Subcutaneous abdominal adipose tissue (tissue), 5 donors: ENCODE results near the gene CARM1.
"Not testable (repeated sequence)": the region's sequence is repeated elsewhere in the genome, so short reads cannot be mapped to it uniquely, and the experiment has no call there.

Experiments
- H3K27ac ChIP-seq: one replicate; pipeline ENCODE4 v1.7.0; 2013; ENCODE audit warnings: low read depth, mild to moderate bottlenecking, inconsistent platforms, low read length, moderate library complexity
- H3K27me3 ChIP-seq, 5 donors: one replicate each; pipeline ENCODE4 v1.7.0; 2013; ENCODE audit warnings: low read length in 5 of 5, inconsistent platforms in 1 of 5; ENCODE audit not compliant: control insufficient read depth in 5 of 5, insufficient read depth in 4 of 5
- H3K36me3 ChIP-seq, 5 donors: one replicate each; pipeline ENCODE4 v1.7.0; 2013; ENCODE audit warnings: low read length in 5 of 5; ENCODE audit not compliant: control insufficient read depth in 5 of 5, insufficient read depth in 5 of 5
- H3K4me1 ChIP-seq, 5 donors: one replicate each; pipeline ENCODE4 v1.7.0; 2013; ENCODE audit warnings: low read length in 5 of 5, mild to moderate bottlenecking in 3 of 5, moderate library complexity in 1 of 5; ENCODE audit not compliant: control insufficient read depth in 5 of 5, insufficient read depth in 5 of 5
- H3K4me3 ChIP-seq, 5 donors: one replicate each; pipeline ENCODE4 v1.7.0; 2013; ENCODE audit warnings: low read length in 5 of 5, low read depth in 1 of 5
- H3K9ac ChIP-seq, 5 donors: one replicate each; pipeline ENCODE4 v1.7.0; 2013; ENCODE audit warnings: low read length in 5 of 5, mild to moderate bottlenecking in 4 of 5, moderate library complexity in 3 of 5
- H3K9me3 ChIP-seq, 5 donors: one replicate each; pipeline ENCODE4 v1.7.0; 2013; ENCODE audit warnings: low read length in 5 of 5; ENCODE audit not compliant: control insufficient read depth in 5 of 5
- donor health status: healthy.
- donor health status: healthy.
- donor health status: healthy.
- donor health status: healthy.
- donor health status: healthy.

The CARM1 gene

GRCh38 chr19:10872546-10873107 is 1.3 kb downstream of the CARM1 start:
- Histone ChIP-seq H3K4me1 (peaks cover 2 to 38% (median 23%) of the 10 kb centered on the region in 5 donors), H3K27ac (peak overlapping the region; percentile 60), H3K36me3 (no peaks in the 10 kb centered on the region), H3K9me3 (no peaks in the 10 kb centered on the region), H3K4me3 (peak overlapping the region; percentile 60 to 78 (median 77)), H3K9ac (peak overlapping the region; percentile 56 to 82 (median 72)), H3K27me3 (no peaks in the 10 kb centered on the region)

GRCh38 chr19:10874024-10874423 is 2.7 kb downstream of the CARM1 start:
- H3K27ac ChIP-seq = no peak overlapping the region
- H3K9me3 ChIP-seq = no peaks in the 10 kb centered on the region
- no peak overlapping the region for H3K9ac ChIP-seq
- no peaks in the 10 kb centered on the region for H3K27me3 ChIP-seq
- peaks cover 2 to 42% (median 23%) of the 10 kb centered on the region in 5 donors for H3K4me1 ChIP-seq
- no peak overlapping the region for H3K4me3 ChIP-seq
- no peaks in the 10 kb centered on the region for H3K36me3 ChIP-seq

DNA sequence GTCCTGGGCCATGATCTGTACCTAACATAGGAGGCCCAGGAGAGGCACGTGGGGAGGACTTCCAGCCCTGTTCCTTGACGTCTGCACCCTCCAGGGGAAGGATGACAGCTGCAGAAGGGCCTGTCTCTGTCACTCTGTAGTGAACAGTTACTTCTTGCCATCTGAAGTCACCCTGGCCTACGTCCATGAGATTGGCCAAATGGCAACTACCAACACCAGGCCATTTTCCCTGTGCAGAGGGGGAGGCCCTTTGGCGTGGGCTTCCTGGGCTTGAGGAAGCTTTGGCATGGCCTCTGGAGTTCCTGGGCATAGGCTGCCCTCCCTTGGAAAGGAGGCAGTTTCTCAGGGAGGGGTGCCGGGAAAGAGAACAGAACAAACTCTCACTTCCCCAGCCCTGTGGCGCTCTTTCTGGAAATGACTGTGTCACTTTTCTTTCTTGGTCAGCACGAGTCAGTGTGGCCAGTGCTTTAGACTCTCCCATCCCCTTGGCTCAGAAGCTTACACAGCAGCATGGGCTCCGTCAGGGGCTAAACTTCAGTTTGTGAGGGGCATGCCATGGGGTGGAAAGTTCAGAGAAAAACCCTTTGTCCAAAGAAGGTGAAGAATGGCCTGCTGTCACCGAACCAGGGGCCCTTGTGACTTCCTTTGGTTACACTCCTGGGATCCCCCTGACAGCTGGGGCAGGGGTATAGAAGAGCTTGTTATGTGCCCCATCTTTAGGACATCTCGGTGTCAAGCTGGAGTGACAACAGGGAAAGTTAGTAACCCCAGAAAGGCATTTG is 5.3 kb downstream of the CARM1 start:
- H3K9ac ChIP-seq = peak overlapping the region in 1 of 5 donors; percentile 54
- no peak overlapping the region for H3K27ac ChIP-seq
- H3K4me3 ChIP-seq = peak overlapping the region in 1 of 5 donors; percentile 29
- peaks cover 2 to 42% (median 24%) of the 10 kb centered on the region in 5 donors for H3K4me1 ChIP-seq
- no peaks in the 10 kb centered on the region for H3K36me3 ChIP-seq
- no peaks in the 10 kb centered on the region for H3K9me3 ChIP-seq
- no peaks in the 10 kb centered on the region for H3K27me3 ChIP-seq

- not testable (repeated sequence) for H3K36me3 ChIP-seq, H3K9me3 ChIP-seq, H3K27ac ChIP-seq, H3K27me3 ChIP-seq, H3K4me3 ChIP-seq
- Histone ChIP-seq H3K4me1 (peaks cover 2 to 44% (median 28%) of the 10 kb centered on the region in 5 donors), H3K9ac (peak overlapping the region in 1 of 5 donors; percentile 24)
These were observed 6.3 kb downstream of the CARM1 start for GRCh38 chr19:10877608-10878007.

DNA sequence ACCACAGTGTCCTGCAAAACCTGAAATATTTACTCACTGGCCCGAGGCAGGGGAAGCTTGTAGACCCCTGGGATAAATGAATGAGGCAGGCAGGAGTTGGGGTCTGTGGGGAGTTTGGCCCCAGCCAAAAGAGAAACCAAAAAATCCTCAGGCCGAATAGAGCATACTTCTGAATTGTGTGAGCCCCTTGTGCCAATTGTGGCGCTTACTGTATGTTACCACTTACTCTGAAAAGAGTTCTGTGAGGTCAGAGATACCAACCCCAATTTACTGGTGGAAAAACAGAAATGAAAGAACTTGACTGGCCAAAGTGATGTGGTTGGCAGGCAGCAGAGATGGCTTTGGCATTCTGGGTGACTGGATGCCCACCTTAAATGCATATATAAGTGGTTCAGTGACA is 6.9 kb downstream of the CARM1 start:
- no peaks in the 10 kb centered on the region for H3K27me3 ChIP-seq
- peaks cover 0 to 38% (median 27%) of the 10 kb centered on the region in 5 donors for H3K4me1 ChIP-seq
- H3K9me3 ChIP-seq = no peaks in the 10 kb centered on the region
- H3K27ac ChIP-seq = no peak overlapping the region
- no peaks in the 10 kb centered on the region for H3K36me3 ChIP-seq
- no peak overlapping the region for H3K4me3 ChIP-seq
- H3K9ac ChIP-seq = peak overlapping the region in 3 of 5 donors; percentile 7 to 30 (median 24)

DNA sequence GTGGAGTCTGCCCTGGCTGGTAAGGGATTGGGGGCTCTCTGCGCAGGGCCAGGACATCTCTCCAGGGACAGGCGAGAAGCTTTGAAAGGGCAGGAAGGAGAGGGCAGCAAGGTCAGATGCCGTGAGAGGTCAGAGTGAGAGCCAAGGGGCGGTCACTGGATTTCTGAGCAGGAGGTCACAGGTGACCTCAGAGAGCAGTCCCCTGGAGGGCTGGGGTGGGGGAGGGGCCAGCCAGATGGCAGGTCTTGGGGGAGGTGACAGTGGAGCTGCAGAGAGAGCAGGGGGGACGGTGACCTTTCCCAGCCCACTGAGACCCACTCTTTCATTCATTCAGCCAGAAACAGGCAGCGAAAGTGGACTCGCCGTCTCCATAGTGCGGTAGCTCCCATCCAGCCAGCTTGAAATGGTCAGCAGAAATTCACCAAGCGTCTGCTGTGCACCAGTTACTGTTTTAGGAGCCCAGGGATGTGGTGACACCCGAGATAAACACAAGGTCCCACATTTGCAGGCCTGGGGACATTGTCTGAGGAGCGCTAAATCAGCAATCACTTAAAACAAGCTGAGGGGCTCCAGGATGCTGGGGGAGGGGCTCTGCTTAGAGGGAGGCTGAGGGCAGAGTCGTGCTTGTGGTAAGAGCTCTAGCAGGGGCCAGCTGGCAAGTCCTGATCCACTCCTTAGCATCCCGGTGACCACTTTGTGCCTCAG is 10.2 kb downstream of the CARM1 start:
- no peaks in the 10 kb centered on the region for H3K9me3 ChIP-seq
- no peaks in the 10 kb centered on the region for H3K27me3 ChIP-seq
- H3K4me1 ChIP-seq = peaks cover 0 to 27% (median 24%) of the 10 kb centered on the region in 5 donors
- no peaks in the 10 kb centered on the region for H3K36me3 ChIP-seq
- no peak overlapping the region for H3K27ac ChIP-seq
- no peak overlapping the region for H3K4me3 ChIP-seq
- no peak overlapping the region for H3K9ac ChIP-seq

DNA sequence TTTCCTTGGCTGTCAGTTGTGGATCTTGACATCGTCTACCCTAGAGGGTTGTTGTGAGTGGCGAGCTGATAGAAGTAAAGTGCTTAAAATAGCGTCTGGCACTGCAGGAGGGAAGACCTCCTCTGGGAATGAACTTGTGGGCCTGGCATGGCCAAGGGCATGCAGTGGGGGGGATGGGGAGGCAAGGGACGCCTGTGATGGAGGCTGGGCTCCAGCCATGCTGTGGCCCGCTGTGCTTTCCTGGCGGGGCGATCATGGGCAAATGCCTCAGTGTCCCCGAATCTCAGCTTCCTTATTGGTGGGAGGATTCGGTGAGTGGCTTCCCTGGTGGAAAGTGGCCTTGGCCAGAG is 10.7 kb downstream of the CARM1 start:
- Histone ChIP-seq H3K9me3 (no peaks in the 10 kb centered on the region), H3K27me3 (no peaks in the 10 kb centered on the region), H3K4me3 (no peak overlapping the region), H3K27ac (no peak overlapping the region), H3K4me1 (peaks cover 0 to 24% (median 20%) of the 10 kb centered on the region in 5 donors), H3K36me3 (no peaks in the 10 kb centered on the region), H3K9ac (no peak overlapping the region)

DNA sequence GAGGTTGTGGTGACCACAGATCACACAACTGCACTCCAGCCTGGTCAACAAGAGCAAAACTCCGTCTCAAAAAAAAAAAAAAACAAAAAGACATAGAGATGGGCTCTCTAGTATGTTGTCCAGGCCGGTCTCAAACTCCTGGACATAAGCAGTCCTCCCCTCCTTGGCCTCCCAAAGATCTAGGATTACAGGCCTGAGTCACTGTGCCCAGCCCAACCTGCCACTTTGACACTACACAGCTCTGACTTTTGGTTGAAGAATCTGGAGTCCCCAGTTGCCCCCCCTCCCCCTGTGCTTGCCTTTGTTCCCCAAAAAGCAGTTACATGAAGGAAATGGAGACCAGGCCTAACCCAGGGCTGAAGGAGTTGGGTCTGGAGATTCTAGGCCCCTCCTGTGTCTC is 12.9 kb downstream of the CARM1 start:
- H3K4me3 ChIP-seq = no peak overlapping the region
- no peak overlapping the region for H3K9ac ChIP-seq
- H3K4me1 ChIP-seq = peaks cover 0 to 18% (median 15%) of the 10 kb centered on the region in 5 donors
- H3K27me3 ChIP-seq = no peaks in the 10 kb centered on the region
- H3K36me3 ChIP-seq = no peaks in the 10 kb centered on the region
- H3K27ac ChIP-seq = no peak overlapping the region
- H3K9me3 ChIP-seq = no peaks in the 10 kb centered on the region

DNA sequence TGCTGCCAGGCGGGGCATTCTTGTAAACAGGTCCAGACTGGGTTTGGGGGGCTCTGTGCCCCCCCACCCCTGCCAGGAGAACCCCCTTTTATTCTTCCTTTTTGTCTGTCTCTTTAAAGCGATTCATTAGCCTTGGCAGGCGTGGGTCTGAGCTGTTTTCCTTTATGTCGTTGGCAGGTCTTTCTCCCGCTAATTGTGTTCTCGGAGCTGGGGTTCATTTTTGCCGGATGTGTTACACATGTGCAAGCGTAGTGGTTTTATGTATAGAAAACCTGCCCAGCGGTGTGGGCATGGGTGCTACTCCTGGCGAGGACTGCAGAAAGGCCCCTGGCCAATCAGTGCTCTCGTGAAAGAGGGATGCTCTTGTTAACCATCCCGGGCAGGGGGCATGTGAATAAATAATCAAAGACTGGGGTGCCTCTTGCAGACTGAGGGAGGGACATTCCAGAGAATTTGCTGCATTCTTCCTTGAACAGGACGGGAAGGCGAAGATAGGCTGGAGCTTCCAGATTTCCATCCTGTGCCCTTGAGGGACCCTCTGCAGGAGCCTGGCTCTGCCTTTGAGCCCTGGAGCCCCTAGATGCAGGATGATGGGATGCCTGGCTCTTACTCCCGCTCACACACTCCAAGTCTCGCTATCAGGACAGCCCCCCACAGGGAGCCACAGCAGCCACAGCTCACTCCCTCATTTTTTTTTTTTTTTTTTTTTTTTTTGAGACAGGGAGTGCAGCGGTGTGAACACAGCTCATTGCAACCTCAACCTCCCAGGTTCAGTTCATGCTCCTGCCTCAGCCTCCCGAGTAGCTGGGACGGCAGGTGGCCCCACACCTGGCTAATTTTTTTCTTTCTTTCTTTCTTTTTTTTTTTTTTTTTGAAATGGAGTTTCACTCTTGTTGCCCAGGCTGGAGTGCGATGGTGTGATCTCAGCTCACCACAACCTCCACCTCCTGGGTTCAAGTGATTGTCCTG is 14.1 kb downstream of the CARM1 start:
- Histone ChIP-seq H3K4me1 (peaks cover 0 to 18% (median 15%) of the 10 kb centered on the region in 5 donors), H3K36me3 (no peaks in the 10 kb centered on the region), H3K27ac (no peak overlapping the region), H3K27me3 (no peaks in the 10 kb centered on the region), H3K4me3 (no peak overlapping the region), H3K9me3 (no peaks in the 10 kb centered on the region), H3K9ac (peak overlapping the region in 1 of 5 donors; percentile 38)
